NCI-H1436 treated with DMSO at 0.1 percent for 48 hours (cell line): ENCODE measurements around the gene JMJD1C.

ENCODE experiments used
- DNase-seq: peaks from one replicate; lab custom pipeline; 2025; lab: John Stamatoyannopoulos, UW

Gene JMJD1C

GRCh38 chr10:63478564-63478963 is 12.8 kb upstream of the JMJD1C start:
- DNase-seq = no peak

GRCh38 chr10:63477927-63478326 is 12.2 kb upstream of the JMJD1C start:
- DNase-seq = no peak

GRCh38 chr10:63474488-63474887 is 8.7 kb upstream of the JMJD1C start:
- DNase-seq = no peak

GRCh38 chr10:63470928-63471327 is 5.2 kb upstream of the JMJD1C start:
- DNase-seq = no peak

GRCh38 chr10:63468947-63469346 is 3.2 kb upstream of the JMJD1C start:
- DNase-seq = no peak

- no peak for DNase-seq
Observed at GRCh38 chr10:63467841-63468240, 2.1 kb upstream of the JMJD1C start.

GRCh38 chr10:63466144-63466935 is 563 bp upstream of the JMJD1C start:
- DNase-seq = no peak

- no peak for DNase-seq
Observed at GRCh38 chr10:63464402-63465292, 1.1 kb downstream of the JMJD1C start.

GRCh38 chr10:63462442-63462841 is 3.3 kb downstream of the JMJD1C start:
- no peak for DNase-seq

GRCh38 chr10:63458177-63458576 is 7.6 kb downstream of the JMJD1C start:
- DNase-seq = no peak

- no peak for DNase-seq
Observed at GRCh38 chr10:63457594-63457993, 8.2 kb downstream of the JMJD1C start.

GRCh38 chr10:63456437-63457210 is 9.2 kb downstream of the JMJD1C start:
- DNase-seq = no peak

GRCh38 chr10:63455507-63455906 is 10.3 kb downstream of the JMJD1C start:
- no peak for DNase-seq

GRCh38 chr10:63454631-63455030 is 11.1 kb downstream of the JMJD1C start:
- no peak for DNase-seq

- no peak for DNase-seq
Observed at GRCh38 chr10:63452524-63452923, 13.3 kb downstream of the JMJD1C start.

- DNase-seq = no peak
Observed at GRCh38 chr10:63446716-63447440, 18.9 kb downstream of the JMJD1C start.

- no peak for DNase-seq
Observed at GRCh38 chr10:63441404-63441803, 24.4 kb downstream of the JMJD1C start.

- DNase-seq = no peak
Observed at GRCh38 chr10:63439607-63440006, 26.2 kb downstream of the JMJD1C start.

- DNase-seq = no peak
Observed at GRCh38 chr10:63438506-63439498, 27.0 kb downstream of the JMJD1C start.
